C4-2B (cell line): ENCODE measurements around the gene ZBED3.

ENCODE experiments used
- ZFX ChIP-seq: fragments of 450-650 bp; IDR thresholded peaks from 2 replicates; pipeline ENCODE4 v1.6.1; 2017
- TF ChIP-seq, protein P1 (sequence below): fragments of 450-650 bp; conservative IDR thresholded peaks from 2 replicates; pipeline ENCODE4 v1.5.1; 2017; ENCODE audit warnings: mild to moderate bottlenecking

DNA sequence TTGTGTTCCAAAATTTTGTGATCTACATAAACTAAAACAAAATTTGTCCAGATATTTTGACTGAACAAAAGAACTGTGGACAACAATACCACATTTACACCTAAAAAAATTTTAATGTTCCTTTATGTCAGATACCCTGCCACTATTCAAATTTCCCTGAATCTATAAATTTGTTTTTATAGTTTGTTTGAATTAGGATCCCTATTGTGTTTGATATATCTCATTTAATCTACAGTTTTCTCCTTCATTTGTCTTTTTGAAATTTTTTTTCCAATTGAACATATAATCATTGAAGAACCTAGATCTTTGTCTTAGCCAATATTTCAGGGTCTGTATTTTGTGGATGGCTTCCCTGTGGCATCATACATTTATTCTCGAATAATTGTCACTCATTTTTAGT lies 51.1 kb downstream of the ZBED3 start:
- TF ChIP-seq, protein P1, sequence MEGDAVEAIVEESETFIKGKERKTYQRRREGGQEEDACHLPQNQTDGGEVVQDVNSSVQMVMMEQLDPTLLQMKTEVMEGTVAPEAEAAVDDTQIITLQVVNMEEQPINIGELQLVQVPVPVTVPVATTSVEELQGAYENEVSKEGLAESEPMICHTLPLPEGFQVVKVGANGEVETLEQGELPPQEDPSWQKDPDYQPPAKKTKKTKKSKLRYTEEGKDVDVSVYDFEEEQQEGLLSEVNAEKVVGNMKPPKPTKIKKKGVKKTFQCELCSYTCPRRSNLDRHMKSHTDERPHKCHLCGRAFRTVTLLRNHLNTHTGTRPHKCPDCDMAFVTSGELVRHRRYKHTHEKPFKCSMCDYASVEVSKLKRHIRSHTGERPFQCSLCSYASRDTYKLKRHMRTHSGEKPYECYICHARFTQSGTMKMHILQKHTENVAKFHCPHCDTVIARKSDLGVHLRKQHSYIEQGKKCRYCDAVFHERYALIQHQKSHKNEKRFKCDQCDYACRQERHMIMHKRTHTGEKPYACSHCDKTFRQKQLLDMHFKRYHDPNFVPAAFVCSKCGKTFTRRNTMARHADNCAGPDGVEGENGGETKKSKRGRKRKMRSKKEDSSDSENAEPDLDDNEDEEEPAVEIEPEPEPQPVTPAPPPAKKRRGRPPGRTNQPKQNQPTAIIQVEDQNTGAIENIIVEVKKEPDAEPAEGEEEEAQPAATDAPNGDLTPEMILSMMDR: no peak
- TF ChIP-seq ZFX: no peak
